Endothelial cell of umbilical vein (primary cell): ENCODE measurements around the gene ASXL1. TPM values are rescaled to one million over a fixed set of nuclear protein-coding genes. Genes with fewer than 3 reads are reported as not detected.

Experiments
- BruUV-seq: library from RNA; stranded (reverse); fragments of 400-500 nt; replicated peaks from 2 replicates; lab custom pipeline; 2021; lab: Mats Ljungman, UMichigan
- CTCF ChIA-PET: fragments of 300-600, 350-600 bp; sonication (Branson Sonifier 250); formaldehyde crosslinking; loops from one replicate; lab custom pipeline; 2021; ENCODE audit warnings: antibody characterized with exemption, inconsistent platforms; lab: Charles Lee
- POLR2A ChIA-PET: fragments of 300-600, 350-600 bp; sonication (Branson Sonifier 250); formaldehyde crosslinking; loops from one replicate; lab custom pipeline; 2021; ENCODE audit warnings: antibody characterized with exemption, inconsistent platforms; lab: Charles Lee
- DNase-seq: peaks from one replicate; pipeline ENCODE4 v3.0.0-alpha.2; 2011; ENCODE audit warnings: low read depth, low spot score
- FAIRE-seq: peaks from 2 replicates; lab custom pipeline; 2011; peaks lifted over from hg19 to GRCh38; lab: Jason Lieb, UNC
- H2AFZ ChIP-seq: 2 replicates; pipeline ENCODE4 v1.6.0; 2012; ENCODE audit warnings: low read depth, low read length, control low read depth, inconsistent platforms
- H3K27ac ChIP-seq: 2 replicates; pipeline ENCODE4 v1.5.1; 2011; ENCODE audit warnings: low read depth, mild to moderate bottlenecking, control low read depth, low read length, moderate library complexity; ENCODE audit not compliant: insufficient read depth
- H3K27me3 ChIP-seq, 2 experiments: 2 replicates each; pipeline versions ENCODE4 v1.6.0 to v1.6.1; 2011; ENCODE audit warnings: low read length in 2 of 2, mixed read lengths in 1 of 2; ENCODE audit not compliant: control insufficient read depth in 2 of 2, insufficient read depth in 2 of 2
- H3K36me3 ChIP-seq, 2 experiments: 2 replicates in 1 of 2; 3 replicates in 1 of 2; pipeline ENCODE4 v1.5.1; 2011; ENCODE audit warnings: low read length in 2 of 2, mild to moderate bottlenecking in 1 of 2, moderate library complexity in 1 of 2; ENCODE audit not compliant: control insufficient read depth in 2 of 2, insufficient read depth in 2 of 2; ENCODE audit errors: extremely low read depth in 1 of 2
- H3K4me1 ChIP-seq: 3 replicates; pipeline ENCODE4 v1.5.1; 2011; ENCODE audit warnings: mild to moderate bottlenecking, low read length; ENCODE audit not compliant: control insufficient read depth, insufficient read depth; ENCODE audit errors: extremely low read depth
- H3K4me2 ChIP-seq: 2 replicates; pipeline ENCODE4 v1.6.1; 2011; ENCODE audit warnings: low read length, control low read depth, mixed read lengths; ENCODE audit not compliant: insufficient read depth
- H3K4me3 ChIP-seq, 3 experiments: fragments of 200-600 bp in 1 of 3; sonication (generic), shearing (Covaris generic) in 1 of 3; replicated peaks in 1 of 3; 2 replicates each; pipeline ENCODE4 v1.5.1; 2011 to 2016; ENCODE audit warnings: control low read depth in 3 of 3, low read length in 3 of 3, mild to moderate bottlenecking in 2 of 3, inconsistent platforms in 1 of 3, low read depth in 1 of 3, moderate library complexity in 1 of 3; ENCODE audit not compliant: insufficient read depth in 1 of 3
- H3K79me2 ChIP-seq: 2 replicates; pipeline ENCODE4 v1.6.0; 2012; ENCODE audit warnings: low read length, inconsistent platforms; ENCODE audit not compliant: control insufficient read depth, insufficient read depth
- H3K9ac ChIP-seq: replicated peaks from 2 replicates; pipeline ENCODE3; 2011; ENCODE audit warnings: low read length, control low read depth; ENCODE audit not compliant: insufficient read depth; ENCODE audit errors: extremely low read depth
- H3K9me1 ChIP-seq: replicated peaks from 3 replicates; pipeline ENCODE4 v1.6.0; 2011; ENCODE audit warnings: mild to moderate bottlenecking, low read length; ENCODE audit not compliant: control insufficient read depth, insufficient read depth; ENCODE audit errors: extremely low read depth
- H3K9me3 ChIP-seq: replicated peaks from 2 replicates; pipeline ENCODE4 v1.5.1; 2012; ENCODE audit warnings: low read length, inconsistent platforms; ENCODE audit not compliant: control insufficient read depth, insufficient read depth
- H4K20me1 ChIP-seq: replicated peaks from 2 replicates; pipeline ENCODE3; 2011; ENCODE audit warnings: mild to moderate bottlenecking, low read length; ENCODE audit not compliant: control insufficient read depth, insufficient read depth; ENCODE audit errors: extremely low read depth
- CTCF ChIP-seq, 2 donors: IDR thresholded peaks; 1 replicate in 1 of 2; 2 replicates in 1 of 2; pipeline ENCODE4 v1.5.1; 2011; ENCODE audit warnings: low read length in 2 of 2, mild to moderate bottlenecking in 2 of 2, moderate library complexity in 2 of 2, control low read depth in 1 of 2, inconsistent platforms in 1 of 2, low read depth in 1 of 2; ENCODE audit not compliant: insufficient read depth in 1 of 2; ENCODE audit errors: extremely low read depth in 1 of 2
- EZH2 ChIP-seq: IDR thresholded peaks from 2 replicates; pipeline ENCODE4 v1.6.1; 2012; ENCODE audit warnings: borderline replicate concordance, low read depth, mild to moderate bottlenecking, moderate library complexity, low read length, inconsistent platforms; ENCODE audit not compliant: severe bottlenecking
- FOS ChIP-seq: IDR thresholded peaks from 2 replicates; pipeline ENCODE4 v1.6.1; 2011; ENCODE audit warnings: mild to moderate bottlenecking, low read length, moderate library complexity, borderline replicate concordance; ENCODE audit not compliant: insufficient read depth
- GATA2 ChIP-seq: IDR thresholded peaks from 2 replicates; pipeline ENCODE4 v1.7.0; 2011; ENCODE audit warnings: low read depth, mild to moderate bottlenecking, moderate library complexity, mixed read lengths, low read length; ENCODE audit not compliant: insufficient read length, insufficient read depth
- JUN ChIP-seq: IDR thresholded peaks from 2 replicates; pipeline ENCODE4 v1.6.1; 2011; ENCODE audit warnings: borderline replicate concordance, low read depth; ENCODE audit not compliant: insufficient read length, insufficient read depth
- MAX ChIP-seq: IDR thresholded peaks from 2 replicates; pipeline ENCODE4 v1.6.1; 2011; ENCODE audit not compliant: insufficient read depth, insufficient read length
- MYC ChIP-seq: IDR thresholded peaks from one replicate; pipeline ENCODE4 v1.6.1; 2011; ENCODE audit warnings: mild to moderate bottlenecking, low read depth, low read length
- POLR2A ChIP-seq: IDR thresholded peaks from 2 replicates; pipeline ENCODE4 v1.6.1; 2012; ENCODE audit warnings: low read depth, mild to moderate bottlenecking, control low read depth, low read length
- POLR2AphosphoS5 ChIP-seq: IDR thresholded peaks from 2 replicates; pipeline ENCODE4 v1.6.1; 2012; ENCODE audit warnings: low read depth, mild to moderate bottlenecking, control low read depth, low read length, moderate library complexity; ENCODE audit not compliant: insufficient read depth
- dilution Hi-C: fragments of 300-500 bp; cut with MboI; formaldehyde crosslinking; loops from one replicate; pipeline ENCODE4 v1.15.0; 2019; ENCODE audit warnings: low sequenced_read_pairs; ENCODE audit not compliant: extremely low pct_ligation_motif_present
- intact Hi-C: fragments of 100-400 bp; cut with micrococcal nuclease; formaldehyde crosslinking; loops from one replicate; pipeline ENCODE4 v1.10.0; 2022
- polyA plus RNA-seq, 4 experiments: library from polyadenylated mRNA; depleted of rRNA in 3 of 4; stranded (reverse) in 3 of 4; unstranded in 1 of 4; fragments of >200 nt; gene quantifications; 2 replicates each; pipeline versions ENCODE4 v1.2.1 to v1.2.3, GENCODE V29; 2011 to 2012; ENCODE audit warnings: missing spikeins in 1 of 4
- total RNA-seq: library from RNA; stranded (reverse); gene quantifications from 2 replicates; pipeline ENCODE4 v1.2.3, GENCODE V29; 2021

Gene ASXL1
- total and polyA plus RNA-seq, 2 donors (not counting 3 experiments of a cell fraction or from before 2014, with no cell fraction given) = 45.4 to 101 TPM

- POLR2A ChIA-PET = no interaction called here
- no peaks in the 10 kb centered on the region for H3K4me1 ChIP-seq
- CTCF ChIA-PET = no interaction called here
- H3K27me3 ChIP-seq = no peaks in the 10 kb centered on the region
- H3K79me2 ChIP-seq = no peaks in the 10 kb centered on the region
- H3K36me3 ChIP-seq = no peaks in the 10 kb centered on the region
- dilution Hi-C loops = no loop called here
- H2AFZ ChIP-seq = no peak overlapping the region
- intact Hi-C loops = no loop called here
- H3K4me3 ChIP-seq = no peak overlapping the region
- no peak overlapping the region for H3K4me2 ChIP-seq
- no peak overlapping the region for H3K27ac ChIP-seq
- FAIRE-seq (no peak), DNase-seq (no peak)
- no peaks in the 10 kb centered on the region for H3K9me3 ChIP-seq
- no peak overlapping the region for H3K9ac ChIP-seq
- no peaks in the 10 kb centered on the region for H3K9me1 ChIP-seq
- H4K20me1 ChIP-seq = no peaks in the 10 kb centered on the region
- no TSS peak for BruUV-seq
- TF ChIP-seq GATA2 = no peak
- TF ChIP-seq MYC = no peak
- no peak for TF ChIP-seq JUN
- TF ChIP-seq CTCF (IDR thresholded peaks at IDR 0.05; ENCODE audit: extremely low read depth in 1 of 2, insufficient read depth in 1 of 2, low read depth in 1 of 2, low read length in 2 of 2) = no peak
- TF ChIP-seq FOS = no peak
- no peak for TF ChIP-seq POLR2AphosphoS5
- no peak for TF ChIP-seq MAX
- no peak for TF ChIP-seq EZH2
- TF ChIP-seq POLR2A = no peak
Measured at GRCh38 chr20:32343439-32343838, 14.7 kb upstream of the ASXL1 start.
